Thyroid gland (tissue), 4 donors: Measurements from ENCODE around the gene LRMDA. TPM values are rescaled to one million over a fixed set of nuclear protein-coding genes. Genes with fewer than 3 reads are reported as not detected.
A peak's percentile ranks its signal among the peaks of the same experiment; 100 is the strongest.

Experiments
- DNase-seq, 2 donors: peaks; one replicate each; pipeline ENCODE4 v3.0.0-alpha.2; 2019
- H3K27ac ChIP-seq, 3 donors: fragments of 200-600 bp; sonication (generic); 1 replicate in 2 of 3; 2 replicates in 1 of 3; pipeline ENCODE4 v1.5.1; 2016 to 2019; ENCODE audit warnings: mild to moderate bottlenecking in 1 of 3, moderate library complexity in 1 of 3
- H3K27me3 ChIP-seq: fragments of 200-600 bp; sonication (generic); one replicate; pipeline ENCODE4 v1.5.1; 2019
- H3K36me3 ChIP-seq, 2 donors: fragments of 200-600 bp; sonication (generic); one replicate each; pipeline ENCODE4 v1.5.1; 2016 to 2019
- H3K4me1 ChIP-seq, 2 donors: fragments of 200-600 bp; sonication (generic); one replicate each; pipeline ENCODE4 v1.5.1; 2017 to 2019
- H3K4me3 ChIP-seq, 3 donors: fragments of 200-600 bp; sonication (generic); replicated peaks in 1 of 3; 1 replicate in 2 of 3; 2 replicates in 1 of 3; pipeline ENCODE4 v1.5.1; 2016; ENCODE audit warnings: mild to moderate bottlenecking in 1 of 3
- H3K9me3 ChIP-seq: fragments of 200-600 bp; sonication (generic); one replicate; pipeline ENCODE4 v1.5.1; 2017
- CTCF ChIP-seq, 6 experiments: fragments of 200-600 bp in 3 of 6; fragments of 450-650 bp in 3 of 6; sonication (generic) in 3 of 6; IDR thresholded peaks; one replicate each; pipeline ENCODE4 v1.5.1; 2016 to 2019; ENCODE audit warnings: antibody characterized with exemption in 6 of 6, mild to moderate bottlenecking in 2 of 6, inconsistent platforms in 1 of 6, moderate library complexity in 1 of 6
- POLR2A ChIP-seq, 2 donors: fragments of 450-650 bp; IDR thresholded peaks; one replicate each; pipeline ENCODE4 v1.6.1; 2017; ENCODE audit warnings: antibody characterized with exemption in 2 of 2, mild to moderate bottlenecking in 2 of 2, moderate library complexity in 1 of 2
- WGBS, 2 donors: methylation state at CpG; one replicate each; pipeline ENCODE4 v1.1.5; 2017; 5-methylcytosine and 5-hydroxymethylcytosine counted together
- intact Hi-C: fragments of 100-400 bp; cut with DNase I; formaldehyde crosslinking; loops from one replicate; pipeline ENCODE4 v1.15.1; 2023
- total RNA-seq, 4 donors: library from RNA; depleted of rRNA; stranded (reverse); fragments of >200 nt; gene quantifications; one replicate each; pipeline ENCODE4 v1.2.3, GENCODE V29; 2016

Gene LRMDA
- total RNA-seq, 4 donors from 2014 or later = 16.5 to 31.7 (median 23.2) TPM

GRCh38 chr10:75525067-75525466, 93.6 kb downstream of the LRMDA start:
- intact Hi-C loops = no loop called here
- H3K4me3 ChIP-seq = no peak overlapping the region
- 94 to 100% methylated on average over 1 of the region's 1 CpG for WGBS, 2 donors
- H3K27ac ChIP-seq = no peak overlapping the region
- H3K9me3 ChIP-seq = no peaks in the 10 kb centered on the region
- DNase-seq = no peak
- TF ChIP-seq CTCF (IDR thresholded peaks at IDR 0.05) = no peak
- no peak for TF ChIP-seq POLR2A (IDR thresholded peaks at IDR 0.05)
- no peaks in the 10 kb centered on the region for H3K27me3 ChIP-seq
- no peaks in the 10 kb centered on the region for H3K36me3 ChIP-seq
- H3K4me1 ChIP-seq = peaks cover 0 to under 1% of the 10 kb centered on the region in 2 donors

- intact Hi-C loops = no loop called here
- no peaks in the 10 kb centered on the region for H3K27me3 ChIP-seq
- no peak overlapping the region for H3K4me3 ChIP-seq
- H3K4me1 ChIP-seq = peaks cover 0 to 7% of the 10 kb centered on the region in 2 donors
- no peaks in the 10 kb centered on the region for H3K36me3 ChIP-seq
- no peak overlapping the region for H3K27ac ChIP-seq
- no peak for TF ChIP-seq CTCF (IDR thresholded peaks at IDR 0.05)
- TF ChIP-seq POLR2A (IDR thresholded peaks at IDR 0.05) = no peak
- H3K9me3 ChIP-seq = no peaks in the 10 kb centered on the region
- DNase-seq = no peak
- 90 to 94% methylated on average over 1 of the region's 1 CpG for WGBS, 2 donors
Observed at GRCh38 chr10:75525646-75526045, 94.2 kb downstream of the LRMDA start.

- peaks cover 0 to 8% of the 10 kb centered on the region in 2 donors for H3K4me1 ChIP-seq
- no peak overlapping the region for H3K27ac ChIP-seq
- H3K36me3 ChIP-seq = no peaks in the 10 kb centered on the region
- no peak for DNase-seq
- H3K27me3 ChIP-seq = no peaks in the 10 kb centered on the region
- WGBS, 2 donors = 95 to 96% methylated on average over 2 of the region's 2 CpGs
- H3K9me3 ChIP-seq = no peaks in the 10 kb centered on the region
- TF ChIP-seq CTCF (IDR thresholded peaks at IDR 0.05) (no peak), POLR2A (IDR thresholded peaks at IDR 0.05) (no peak)
- no peak overlapping the region for H3K4me3 ChIP-seq
- intact Hi-C loops = no loop called here
Observed at GRCh38 chr10:75527542-75527941, 96.1 kb downstream of the LRMDA start.

- WGBS, 2 donors = 88 to 89% methylated on average over 2 of the region's 2 CpGs
- H3K27ac ChIP-seq = no peak overlapping the region
- DNase-seq = no peak
- no peak overlapping the region for H3K4me3 ChIP-seq
- TF ChIP-seq CTCF (IDR thresholded peaks at IDR 0.05) (no peak), POLR2A (IDR thresholded peaks at IDR 0.05) (no peak)
- H3K4me1 ChIP-seq = peaks cover 0 to 8% of the 10 kb centered on the region in 2 donors
- H3K36me3 ChIP-seq = no peaks in the 10 kb centered on the region
- no peaks in the 10 kb centered on the region for H3K9me3 ChIP-seq
- intact Hi-C loops = no loop called here
- no peaks in the 10 kb centered on the region for H3K27me3 ChIP-seq
Observed at GRCh38 chr10:75528392-75528791, 97.0 kb downstream of the LRMDA start.

GRCh38 chr10:75530299-75530698, 98.9 kb downstream of the LRMDA start:
- Histone ChIP-seq H3K27me3 (no peaks in the 10 kb centered on the region), H3K36me3 (no peaks in the 10 kb centered on the region), H3K9me3 (no peaks in the 10 kb centered on the region), H3K4me3 (no peak overlapping the region), H3K27ac (peak overlapping the region in 1 of 3 donors; percentile 18), H3K4me1 (peaks cover 0 to 8% of the 10 kb centered on the region in 2 donors)
- peak; percentile 42 to 49 for DNase-seq
- 52 to 68% methylated on average over 3 of the region's 3 CpGs for WGBS, 2 donors
- TF ChIP-seq CTCF (IDR thresholded peaks at IDR 0.05) (no peak), POLR2A (IDR thresholded peaks at IDR 0.05) (no peak)
- intact Hi-C loops = no loop called here
